ENCODE data around the gene LSM12.
A peak's percentile ranks its signal among the peaks of the same experiment; 100 is the strongest.
"Not testable (repeated sequence)": the region's sequence is repeated elsewhere in the genome, so short reads cannot be mapped to it uniquely, and the experiment has no call there.

LSM12 gene

DNA sequence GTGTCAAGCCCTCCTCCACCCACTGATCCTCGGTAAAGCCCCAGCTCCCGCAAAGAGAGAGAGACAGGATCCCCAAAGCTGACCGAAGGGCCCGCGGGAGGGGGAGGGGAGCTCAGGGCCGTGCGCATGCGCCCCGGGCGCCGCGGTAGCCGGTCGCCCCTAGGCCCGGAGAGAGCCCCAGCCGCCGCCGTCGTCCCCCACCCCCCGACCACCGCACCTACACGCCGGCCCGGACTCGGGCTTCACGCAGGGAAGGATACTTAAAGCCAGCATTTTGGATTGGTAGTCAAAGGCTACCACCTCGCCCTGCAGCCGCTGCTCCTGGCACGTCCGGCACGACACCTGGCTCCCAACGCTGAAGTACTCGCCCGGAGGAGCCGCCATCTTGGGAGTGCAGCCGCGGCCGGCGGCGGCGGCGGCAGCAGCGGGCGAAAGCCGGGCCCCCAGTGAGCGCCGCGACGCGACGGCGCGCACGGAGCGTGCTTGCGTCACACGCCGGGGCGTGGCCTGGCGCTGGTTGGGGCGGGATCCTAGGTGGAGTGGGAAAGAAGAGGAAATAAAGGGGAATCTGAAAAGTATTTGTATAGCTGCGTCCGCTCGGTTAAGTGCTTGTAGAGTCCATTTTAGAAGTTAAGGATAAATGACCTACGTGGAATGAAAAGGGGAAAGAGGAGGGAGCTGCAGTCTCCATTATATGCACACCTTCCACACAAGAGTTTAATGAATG is at the start of gene LSM12:
TSS of gene LSM12 (minus strand) at position 468 of the 727 bp plus-strand sequence. CDS start at position 384, 84 bp downstream.
- DNase-seq, result peak; percentile 93

DNA sequence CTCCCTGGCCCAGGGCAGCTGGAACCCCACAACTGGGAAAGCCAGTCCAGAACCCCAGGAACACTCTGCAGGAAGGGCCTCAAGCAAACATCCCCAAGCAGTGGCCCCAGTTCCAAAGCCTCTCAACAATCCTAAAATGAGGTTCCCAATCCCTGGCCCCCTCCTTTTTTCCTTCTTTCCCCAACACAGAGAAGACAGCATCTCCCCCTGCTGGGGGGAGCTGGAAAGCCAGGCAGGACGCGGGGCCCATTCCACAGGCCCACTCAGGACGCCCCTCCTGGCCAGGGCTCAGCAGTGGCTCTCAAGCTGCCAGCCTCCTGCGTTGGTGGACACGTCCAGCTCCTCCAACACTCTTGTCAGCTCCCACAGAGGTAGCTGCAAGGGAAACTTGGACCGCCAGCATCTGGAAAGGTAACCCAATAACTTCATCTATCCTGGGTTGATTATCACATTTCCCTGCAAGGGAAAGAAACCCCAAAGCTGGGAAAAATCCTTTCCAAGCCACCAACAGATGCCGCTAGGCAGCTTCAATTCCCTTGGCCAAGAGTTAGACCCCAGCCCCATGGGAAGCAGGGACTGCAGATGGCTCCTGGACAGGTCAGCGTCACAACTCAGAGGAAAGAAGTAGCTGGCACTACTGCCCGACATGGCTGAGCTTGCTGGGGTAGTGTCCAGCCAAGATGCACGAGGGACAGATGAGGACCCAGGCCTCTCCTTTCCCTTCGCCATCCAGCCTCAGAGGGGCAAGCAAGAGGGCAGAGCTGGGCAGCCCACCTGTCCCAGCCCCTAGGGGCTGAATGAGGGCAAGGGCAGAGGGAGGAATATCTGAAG is 49.3 kb upstream of the LSM12 start:
- DNase-seq, result peak; percentile 71

DNA sequence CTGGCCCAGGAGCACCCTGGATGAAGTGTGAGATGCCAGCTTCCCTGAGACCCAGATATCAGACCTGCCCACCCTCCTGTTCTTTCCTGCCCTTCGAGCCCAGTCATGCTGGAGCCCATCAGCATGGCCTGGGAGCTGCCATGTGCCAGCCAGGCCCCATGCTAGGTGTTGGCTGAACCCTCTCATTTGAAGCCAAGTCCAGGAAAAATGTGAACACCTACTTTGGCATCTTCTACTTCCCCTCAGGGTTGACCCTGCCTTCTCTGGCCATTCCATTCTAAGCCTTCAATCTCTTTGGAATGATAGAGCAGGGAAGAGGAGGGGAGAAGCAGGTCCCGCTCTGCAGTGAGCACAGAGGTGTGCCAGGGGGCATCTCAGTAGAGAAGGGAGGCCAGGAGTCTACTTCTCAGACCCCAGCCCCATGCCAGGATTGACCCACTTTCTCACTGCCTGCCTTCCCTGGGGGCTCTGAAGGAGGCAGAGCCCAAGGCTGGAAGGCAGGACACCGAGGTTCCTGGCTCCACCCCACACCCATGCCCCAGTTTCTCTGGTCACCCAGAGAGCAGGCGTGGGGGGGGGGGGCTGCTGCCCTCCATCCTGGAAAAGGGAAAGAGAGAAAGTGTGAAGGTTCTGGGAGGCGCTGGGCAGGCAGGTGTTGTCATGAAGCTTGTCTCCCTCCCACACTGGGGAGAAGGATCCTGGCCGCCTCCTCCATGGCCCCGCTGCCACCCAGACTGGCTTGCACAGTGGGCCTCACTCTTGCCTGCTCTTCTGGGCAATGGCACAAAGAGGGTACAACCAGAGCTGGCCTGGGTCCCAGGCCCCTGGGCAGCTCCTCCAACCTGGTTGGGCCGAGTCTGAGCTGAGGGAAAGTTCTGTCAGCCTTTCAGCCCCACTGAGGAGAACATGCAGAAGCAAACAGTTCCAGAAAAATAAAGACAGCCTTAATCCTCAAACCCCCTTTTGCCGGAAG is 47.7 kb upstream of the LSM12 start:
- no peak for DNase-seq

DNA sequence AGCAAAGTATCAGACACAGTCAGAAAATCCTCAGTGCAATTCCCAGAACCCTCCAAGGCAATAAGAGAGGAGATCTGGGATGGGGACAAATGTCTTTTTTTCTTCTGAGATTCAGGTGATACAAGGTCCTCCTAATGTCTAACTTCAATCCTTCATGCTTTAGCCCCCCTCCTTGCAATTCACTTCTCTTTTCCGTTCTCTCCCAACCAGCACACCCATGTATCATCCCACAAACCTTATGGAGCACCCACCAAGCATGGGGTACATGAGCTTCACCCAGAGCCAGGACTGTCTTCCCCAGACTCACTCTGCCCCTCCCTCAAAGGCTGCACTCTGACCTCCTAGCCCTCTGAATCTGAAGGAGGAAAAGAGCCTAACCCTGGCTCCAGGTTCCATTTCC is 46.9 kb upstream of the LSM12 start:
- no peak for DNase-seq

DNA sequence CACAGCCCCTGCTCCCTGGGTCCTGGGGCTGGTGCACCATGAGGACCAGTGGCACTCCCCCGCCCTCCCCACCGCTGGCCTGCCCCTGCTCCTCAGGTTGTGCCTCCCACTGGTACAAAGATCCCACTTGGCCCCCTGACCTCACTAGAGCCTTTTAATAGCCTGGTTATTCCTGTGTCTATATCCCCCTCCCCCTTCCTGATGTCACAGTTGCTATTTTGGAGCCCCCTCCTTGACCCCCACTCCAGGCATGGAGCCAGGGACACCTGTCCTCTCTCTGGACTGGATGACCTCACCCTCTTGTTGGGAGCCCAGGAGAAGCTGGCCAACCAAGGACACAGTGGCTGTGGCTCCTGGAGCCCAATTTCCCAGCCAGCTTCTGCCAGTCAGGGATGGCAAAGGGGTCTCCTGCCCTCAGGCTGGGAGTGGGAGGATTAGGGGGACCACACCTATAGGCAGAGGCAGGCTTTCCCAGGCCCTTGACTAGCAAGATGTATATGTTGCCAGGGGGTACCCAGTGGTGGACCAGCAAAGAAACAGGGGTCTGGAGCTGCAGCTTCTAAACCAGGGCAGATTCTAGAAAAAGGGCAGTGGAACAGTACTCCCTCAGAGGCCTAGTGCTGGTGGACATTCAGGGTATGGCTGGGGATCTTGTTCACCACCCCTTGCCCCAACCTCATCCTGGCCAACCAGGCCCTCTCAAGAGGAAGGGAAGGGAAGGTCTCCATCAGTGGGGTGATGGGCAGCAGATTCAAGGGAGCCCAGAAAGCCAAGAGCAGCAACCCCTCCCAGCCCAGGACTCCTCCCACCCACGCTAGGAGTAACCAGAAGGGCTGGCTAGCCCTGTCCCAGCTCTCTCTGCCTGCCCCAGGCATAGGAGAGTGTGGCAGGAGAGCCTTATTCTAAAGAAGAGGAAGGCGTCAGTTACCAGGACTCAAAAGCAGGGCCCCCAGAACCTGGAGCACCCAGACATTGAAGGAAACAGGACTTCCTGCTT is 46.1 kb upstream of the LSM12 start:
- no peak for DNase-seq

DNA sequence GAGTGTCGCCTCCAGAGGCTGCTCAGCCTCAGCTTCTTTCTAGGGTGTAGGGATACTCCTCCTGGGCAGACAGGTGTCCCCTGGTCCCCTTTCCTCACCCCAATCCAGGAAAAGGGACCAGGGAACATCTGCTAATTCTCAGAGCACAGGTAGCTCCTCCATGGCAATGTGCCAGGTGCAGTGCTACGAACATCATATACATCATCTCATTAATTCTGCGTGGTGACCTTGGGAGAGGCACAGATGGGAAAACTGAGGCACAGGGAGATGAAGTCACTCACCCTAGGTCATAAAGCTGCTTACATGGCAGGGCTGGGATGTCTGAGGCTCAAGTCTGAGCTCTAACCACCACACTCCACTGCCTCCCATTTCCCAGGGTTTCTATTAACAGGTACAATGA is 45.3 kb upstream of the LSM12 start:
- peak; percentile 33 for DNase-seq

DNA sequence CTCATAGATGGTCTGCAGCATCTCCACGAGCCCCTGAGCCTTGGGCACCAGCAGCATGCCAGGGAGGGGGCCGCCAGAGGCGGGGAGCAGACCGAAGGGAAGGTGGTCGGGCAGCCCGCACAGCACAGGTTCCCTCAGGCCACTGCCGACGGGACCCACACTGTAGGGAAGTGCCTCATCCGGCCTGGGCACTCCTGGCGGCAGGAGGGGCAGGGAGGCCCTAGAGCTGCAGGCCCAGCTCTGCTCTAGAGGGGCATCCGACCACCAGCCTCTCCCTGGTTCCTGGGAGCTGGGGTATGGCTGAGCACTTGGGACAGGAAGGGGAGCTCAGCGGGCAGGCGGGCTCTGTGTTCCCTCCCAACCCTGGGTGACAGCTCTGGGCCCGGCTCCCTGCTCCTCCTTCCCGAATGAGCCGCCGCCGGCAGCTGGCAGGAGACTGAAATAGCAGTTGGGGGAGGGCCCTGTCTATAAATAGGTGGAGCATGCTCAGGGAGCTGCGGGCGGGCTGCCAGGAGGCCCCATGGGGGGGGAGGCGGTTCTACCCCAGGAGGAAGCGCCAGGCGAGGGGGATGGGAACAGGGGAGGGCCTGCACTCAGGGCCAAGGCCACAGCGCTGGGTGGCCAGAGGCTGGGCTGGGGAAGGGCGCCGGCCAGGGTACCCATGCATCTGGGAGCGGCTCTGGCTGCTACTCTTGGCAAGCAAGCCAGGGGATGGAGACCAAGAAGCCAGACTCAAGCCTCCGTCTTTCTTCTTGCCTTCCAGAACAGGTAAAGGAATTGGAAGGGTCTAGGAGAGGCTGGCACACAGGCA is 44.6 kb upstream of the LSM12 start:
- peak; percentile 98 for DNase-seq

DNA sequence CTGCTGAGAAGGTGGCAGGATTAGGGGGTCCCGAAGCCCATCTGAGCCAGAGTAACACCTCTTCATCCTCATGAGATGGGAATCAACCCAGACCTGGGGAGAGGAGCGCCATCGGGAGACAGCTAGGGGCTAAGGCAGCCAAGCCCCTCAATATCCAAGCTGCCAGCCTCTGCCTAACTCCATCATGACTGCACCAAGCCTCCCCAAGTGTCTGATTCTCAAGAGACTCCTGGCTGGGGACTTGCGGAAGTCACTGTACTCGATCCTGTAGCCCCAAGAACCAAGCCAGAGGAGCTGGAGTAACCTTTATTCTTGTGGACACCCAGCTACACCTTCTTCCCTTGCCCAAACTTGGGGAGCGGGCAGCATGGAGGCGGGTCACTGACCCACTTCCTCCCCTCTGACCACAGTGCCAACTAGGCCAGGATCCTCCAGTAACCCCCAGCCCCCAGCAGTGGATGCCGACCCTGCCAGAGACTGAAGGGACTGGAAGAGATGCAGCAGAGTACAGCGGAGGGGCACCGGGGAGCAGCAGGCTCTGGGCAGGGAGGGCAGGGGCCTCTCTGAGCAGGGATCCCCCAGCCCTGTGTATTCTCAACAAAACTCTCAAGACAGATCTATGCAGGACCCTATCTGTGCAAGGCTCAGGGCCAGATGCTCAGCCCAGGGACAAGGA is 43.7 kb upstream of the LSM12 start:
- no peak for DNase-seq

DNA sequence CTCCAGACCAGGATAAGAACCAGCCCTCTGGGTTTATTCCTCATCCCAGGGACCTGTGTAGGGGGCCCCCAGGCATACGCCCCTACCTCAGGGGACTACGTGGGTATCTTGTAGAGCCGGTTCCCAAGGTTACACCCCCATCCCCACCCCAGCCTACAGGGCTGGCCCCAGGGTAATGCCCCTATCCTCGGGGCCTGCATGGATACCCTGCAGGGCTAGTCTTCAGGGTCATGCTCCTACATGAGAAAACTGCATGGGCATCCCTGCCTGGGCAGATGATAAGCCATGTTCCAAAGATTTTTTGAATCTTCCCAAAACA is 42.8 kb upstream of the LSM12 start:
- DNase-seq, result no peak

DNA sequence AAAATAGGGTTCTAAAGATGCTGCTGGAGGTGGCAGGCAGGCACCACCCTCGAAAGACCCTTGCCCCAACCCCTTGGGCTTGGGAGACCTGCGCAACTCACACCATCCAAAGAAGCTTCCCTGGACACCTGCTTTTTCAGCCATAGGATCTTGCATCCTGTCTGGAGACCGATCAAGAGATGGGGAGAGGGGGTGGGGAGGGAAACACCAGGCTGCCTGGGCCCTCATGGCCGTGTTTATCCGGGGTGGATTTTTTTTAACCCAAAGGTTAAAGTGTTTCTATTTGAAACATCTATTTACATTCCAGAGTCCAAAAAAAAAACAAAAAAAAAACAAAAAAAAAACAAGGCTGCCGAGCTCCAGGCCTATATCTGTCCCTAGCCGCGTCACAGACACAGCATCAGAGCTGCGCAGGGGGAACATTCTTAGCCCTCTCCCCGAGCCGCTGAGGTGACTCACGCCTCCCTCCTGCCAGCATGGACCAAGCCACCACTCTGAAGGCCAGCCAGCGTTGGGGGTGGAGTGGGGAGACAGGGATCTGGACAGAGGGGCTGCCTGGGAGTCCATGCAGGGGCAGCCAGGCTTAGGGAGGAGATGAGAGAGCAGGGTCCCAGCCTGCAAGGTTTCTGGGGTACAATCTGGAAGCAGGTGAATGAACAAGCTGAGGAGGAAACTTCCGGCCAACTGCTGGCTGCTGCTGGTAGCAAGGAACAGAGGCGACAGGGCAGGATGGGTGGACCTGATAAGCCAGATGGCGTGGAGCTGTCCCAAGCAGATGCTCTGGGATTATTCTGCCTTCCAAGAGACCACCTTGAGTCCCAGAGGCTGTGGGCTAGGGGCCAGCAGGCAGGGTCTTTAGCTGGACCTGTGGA is 42.2 kb upstream of the LSM12 start:
- peak; percentile 89 for DNase-seq

DNA sequence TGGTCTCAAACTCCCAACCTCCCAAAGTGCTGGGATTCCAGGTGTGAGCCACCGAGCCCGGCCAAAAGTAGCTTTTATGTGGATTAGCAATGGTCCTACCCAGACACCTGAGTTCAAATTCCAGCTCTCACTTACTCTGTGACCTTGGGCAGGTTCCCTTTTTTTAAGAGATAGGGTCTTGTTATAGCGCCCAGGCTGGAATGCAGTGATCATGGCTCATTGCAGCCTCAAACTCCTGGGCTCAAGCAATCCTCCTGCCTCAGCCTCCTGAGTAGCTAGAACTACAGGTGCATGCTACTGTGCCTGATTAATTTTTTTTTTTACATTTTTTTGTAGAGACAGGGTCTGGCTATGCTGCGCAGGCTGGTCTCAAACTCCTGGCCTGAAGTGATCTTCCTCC is 40.3 kb upstream of the LSM12 start:
- no peak for DNase-seq

DNA sequence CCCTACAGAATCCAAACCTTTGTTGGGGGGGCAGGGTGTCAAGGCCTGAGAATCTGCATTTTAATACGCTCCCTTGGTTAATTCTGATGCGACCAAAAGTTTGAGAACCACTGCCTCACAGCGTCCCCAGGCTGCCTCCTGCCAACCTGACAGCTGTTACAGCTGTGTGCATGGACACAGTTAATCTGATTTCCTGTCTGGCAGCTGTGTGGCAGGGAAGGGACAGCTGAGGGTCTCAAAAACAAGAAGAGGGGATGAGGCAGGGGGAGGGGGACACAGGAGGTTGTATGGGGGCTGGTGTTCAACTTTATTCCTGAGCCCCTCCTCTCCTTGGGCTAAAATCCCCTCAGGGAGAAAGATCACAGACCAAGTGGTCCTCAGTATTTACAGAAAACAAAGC is 39.5 kb upstream of the LSM12 start:
- DNase-seq, result peak; percentile 82

DNA sequence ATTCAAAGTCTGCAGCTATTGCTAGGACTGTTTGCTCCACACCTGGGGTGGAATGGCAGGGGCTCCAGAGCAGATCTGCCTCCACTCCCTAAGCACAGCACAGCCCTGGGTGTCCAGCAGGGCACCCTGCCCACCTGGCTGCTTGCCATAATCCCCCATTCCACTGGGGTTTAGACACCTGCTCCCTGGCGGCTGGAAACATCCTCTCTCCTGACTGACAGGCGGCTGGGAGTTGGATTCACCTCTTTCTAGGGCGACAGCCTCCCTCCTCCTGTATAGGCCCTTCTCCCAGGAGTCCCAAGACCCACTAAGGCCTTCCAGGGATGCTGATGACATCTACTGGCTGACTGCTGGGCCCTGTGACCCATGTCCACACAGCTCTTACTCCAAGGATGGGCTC is 39.0 kb upstream of the LSM12 start:
- DNase-seq, result peak; percentile 96

DNA sequence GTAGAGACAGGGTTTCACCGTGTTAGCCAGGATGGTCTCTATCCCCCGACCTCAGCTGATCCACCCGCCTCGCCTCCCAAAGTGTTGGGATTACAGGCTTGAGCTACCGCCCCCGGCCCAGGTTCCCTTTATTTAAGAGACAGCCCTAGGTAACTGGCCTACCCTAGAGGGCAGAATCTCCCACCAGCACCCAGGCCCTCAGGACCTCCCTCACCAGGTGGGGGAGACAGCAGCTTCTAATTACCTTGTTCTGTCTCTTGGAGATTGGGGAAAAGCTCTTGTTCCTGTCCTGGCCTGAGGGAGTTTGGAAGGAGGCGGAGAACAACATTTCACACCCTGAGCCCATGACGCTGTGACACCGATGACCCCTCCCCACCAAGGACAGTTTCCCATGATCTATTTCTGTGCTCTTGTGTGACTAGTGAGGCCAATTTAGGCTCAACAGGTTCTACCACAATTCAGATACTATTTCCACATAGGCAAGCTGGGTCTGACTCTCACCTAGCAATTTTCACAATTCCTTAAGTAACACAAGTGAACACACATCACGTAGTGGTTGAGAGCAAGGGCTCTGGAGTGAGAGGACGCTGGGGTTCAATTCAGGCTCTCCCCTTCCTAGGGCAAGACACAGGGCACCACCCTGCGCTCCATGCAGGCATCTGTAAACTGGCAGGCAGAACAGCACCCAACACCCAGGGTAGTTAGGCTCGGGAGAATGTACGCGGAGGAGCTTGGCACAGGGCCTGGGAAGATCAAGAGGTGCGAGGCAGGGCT is 36.6 kb upstream of the LSM12 start:
- peak; percentile 25 for DNase-seq

DNA sequence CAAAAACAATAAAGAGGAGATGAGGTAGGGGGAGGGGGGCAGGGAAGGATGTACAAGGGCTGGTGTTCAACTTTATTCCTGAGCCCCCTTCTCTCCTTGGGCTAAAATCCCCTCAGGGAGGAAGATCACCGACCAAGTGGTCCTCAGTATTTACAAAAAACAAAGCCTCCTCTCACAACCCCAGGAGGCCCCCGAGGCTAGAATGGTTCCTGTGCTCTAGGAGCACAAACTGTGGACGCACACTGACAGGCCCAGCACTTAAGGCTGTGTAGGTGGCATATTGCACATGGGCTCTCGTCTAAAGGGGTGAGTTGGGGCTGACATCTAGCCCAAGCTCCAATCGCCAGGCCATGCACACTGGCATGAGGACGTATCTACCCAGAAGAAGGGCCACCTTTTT is 35.4 kb upstream of the LSM12 start:
- not testable (repeated sequence) for DNase-seq

DNA sequence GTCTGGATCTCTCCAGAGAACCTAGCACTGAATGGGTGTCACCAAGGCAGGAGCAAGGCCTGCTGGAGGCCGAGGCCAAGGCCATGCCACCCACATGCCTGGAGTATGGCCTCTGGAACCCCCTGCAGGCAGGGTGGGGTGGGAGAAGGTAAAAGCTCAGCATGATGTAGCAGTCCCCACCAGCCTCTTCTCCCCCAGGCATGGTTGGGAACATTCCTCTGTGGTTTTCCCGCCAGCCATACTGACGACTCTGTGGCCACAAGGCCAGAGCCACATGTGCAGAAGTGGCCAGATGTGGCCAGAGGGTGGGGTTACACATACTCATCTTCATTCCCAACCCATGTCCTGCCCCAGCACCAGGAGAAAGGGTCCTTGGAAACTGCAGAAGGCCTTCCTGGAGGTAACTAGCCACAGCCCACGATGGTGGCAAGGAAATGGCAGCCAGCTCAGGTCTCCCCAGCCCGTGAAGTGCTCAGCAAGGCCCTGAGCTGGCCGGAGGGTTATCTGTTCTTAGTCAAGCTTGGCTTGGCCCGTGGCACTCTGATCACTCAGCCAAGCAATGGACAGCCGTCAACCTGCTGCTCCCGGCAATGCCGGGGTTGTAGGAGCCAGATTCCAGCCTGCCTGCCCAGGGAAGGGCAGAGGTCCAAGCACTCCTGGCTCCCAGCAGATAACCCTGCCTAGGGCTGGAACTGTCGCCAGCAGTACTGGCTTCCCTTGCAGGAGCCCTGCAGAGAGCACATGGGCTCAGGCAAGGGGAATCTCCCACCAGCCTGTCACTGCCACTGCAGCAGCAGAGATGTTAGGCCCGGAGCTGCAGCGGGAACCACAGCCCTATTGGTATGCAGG is 30.9 kb upstream of the LSM12 start:
- no peak for DNase-seq

DNA sequence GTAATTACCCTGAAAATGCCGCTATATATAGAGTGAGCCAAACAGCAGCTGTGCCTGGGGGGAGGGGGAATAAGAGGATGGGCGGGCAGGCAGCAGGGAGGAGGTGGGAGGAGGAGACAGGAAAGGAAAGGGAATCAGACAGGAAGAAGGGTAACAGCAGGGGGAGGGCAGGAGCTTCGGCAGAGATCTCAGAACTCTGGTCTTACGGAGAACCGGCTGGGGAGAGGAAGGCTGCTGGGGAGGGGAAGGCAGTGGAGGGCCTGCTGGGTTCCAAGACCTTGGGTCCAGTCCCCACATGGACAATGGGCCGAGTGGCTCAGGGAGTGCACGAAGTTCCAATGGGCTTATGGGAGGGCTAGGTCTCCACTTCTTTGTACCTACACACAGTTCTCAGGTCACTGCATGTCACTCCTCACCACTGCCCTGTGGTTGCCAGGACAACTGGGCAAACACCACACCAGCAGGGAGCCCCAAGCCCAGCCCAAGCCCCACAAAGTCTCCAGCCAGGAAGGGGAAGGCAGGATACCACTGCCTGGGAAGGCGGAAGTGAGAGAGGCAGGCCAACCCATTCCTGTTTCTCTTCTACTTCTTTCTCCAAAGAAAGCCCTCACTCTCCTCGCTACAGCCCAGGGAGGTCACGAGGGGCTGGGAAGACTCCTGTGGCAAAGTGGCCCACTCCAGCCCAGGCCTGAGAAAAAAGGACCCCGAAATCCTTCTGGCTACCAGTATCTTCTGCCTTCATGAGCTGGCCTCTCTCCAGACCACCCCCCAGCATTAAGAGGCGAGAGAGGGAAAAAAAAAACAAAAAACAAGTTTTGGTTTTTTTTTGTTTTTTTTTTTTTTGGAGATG is 29.4 kb upstream of the LSM12 start:
- peak; percentile 98 for DNase-seq

Data from NCI-H82 (cell line).